Jurkat, Clone E6-1 (cell line): ENCODE measurements around the gene RBP3.
A peak's percentile ranks its signal among the peaks of the same experiment; 100 is the strongest.

Experiments used
- DNase-seq: peaks from one replicate; pipeline ENCODE4 v3.0.0-alpha.2; 2011; ENCODE audit warnings: low read depth, low spot score
- H3K4me3 ChIP-seq: 2 replicates; pipeline ENCODE4 v1.5.1; 2011; ENCODE audit warnings: mild to moderate bottlenecking, low read length, control low read depth, moderate library complexity

Gene RBP3

GRCh38 chr10:47332946-47333345 is 15.2 kb upstream of the RBP3 start:
- H3K4me3 ChIP-seq = no peak overlapping the region
- DNase-seq = no peak

DNA sequence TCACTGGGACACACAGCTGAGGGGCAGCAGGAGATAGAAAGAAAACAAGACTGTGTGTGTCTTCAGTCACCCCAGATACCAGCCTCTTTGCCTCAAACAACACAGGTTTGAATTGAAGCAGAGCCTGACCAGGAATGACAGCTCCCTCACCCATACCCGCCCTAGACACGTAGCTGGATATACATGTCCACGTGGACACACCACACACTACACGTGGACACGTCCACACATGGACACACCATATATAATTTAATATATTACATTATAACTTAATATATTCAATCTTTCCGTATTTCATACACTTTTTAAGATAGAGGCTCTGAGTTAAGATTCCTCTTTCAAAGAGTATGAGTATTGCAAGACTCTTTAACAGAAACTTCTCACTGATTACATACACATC is 14.6 kb upstream of the RBP3 start:
- no peak for DNase-seq
- H3K4me3 ChIP-seq = no peak overlapping the region

DNA sequence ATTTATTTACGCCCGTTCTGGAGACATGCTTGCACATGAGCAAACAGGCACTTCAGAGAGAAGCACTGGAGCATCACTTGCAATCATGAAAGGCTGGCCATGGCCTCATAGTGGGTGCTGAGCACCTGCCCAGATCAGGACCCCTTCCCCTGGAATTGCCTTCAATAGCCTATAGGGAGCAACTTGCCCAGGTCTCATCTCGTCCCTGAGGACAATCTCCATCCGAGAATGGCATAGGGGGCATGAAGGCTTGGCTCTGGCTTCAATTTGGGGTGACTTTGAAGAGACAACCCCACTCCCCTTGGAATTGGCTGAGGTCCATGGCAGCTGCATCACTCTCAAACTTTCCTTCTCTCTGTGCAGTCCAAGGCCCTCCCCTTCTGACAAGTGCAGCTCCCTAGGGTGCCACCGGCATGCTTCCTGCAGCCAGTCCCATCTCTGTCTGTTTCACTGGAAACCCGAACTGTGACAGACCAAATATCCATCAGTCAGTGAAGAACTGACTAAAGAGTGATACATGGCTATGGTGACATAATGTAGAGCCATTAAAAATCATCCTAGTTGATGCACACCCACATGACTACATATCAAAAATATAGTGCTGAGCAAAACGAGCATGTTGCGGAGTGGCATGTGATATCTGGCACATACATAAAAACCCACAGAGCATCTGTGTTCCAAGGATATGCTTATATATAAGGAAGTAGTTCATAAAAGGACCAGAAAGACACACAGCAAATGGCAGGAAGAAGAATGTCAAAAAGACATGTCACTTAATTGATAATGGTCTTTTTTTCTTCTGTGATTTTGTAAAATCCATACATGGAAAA is 13.5 kb upstream of the RBP3 start:
- no peak for DNase-seq
- no peak overlapping the region for H3K4me3 ChIP-seq

DNA sequence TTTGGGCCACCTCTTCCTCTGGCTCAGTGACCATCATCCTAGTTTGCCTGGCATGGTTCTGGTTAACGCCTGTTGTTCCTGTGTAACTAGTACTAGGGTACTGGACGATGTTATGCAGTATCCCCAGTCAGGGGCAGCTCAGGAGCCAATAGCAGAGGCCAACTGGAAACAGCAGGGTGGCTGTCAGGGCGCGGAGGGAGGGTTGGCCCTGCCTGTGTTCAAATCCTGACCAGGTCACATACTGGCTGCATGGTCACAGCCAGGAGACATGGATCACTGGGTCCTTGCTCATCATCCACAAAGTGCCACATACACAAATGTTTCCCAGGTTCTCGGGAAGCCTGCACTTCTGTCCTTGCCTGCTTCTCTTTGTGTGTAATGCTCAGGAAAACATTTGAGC is 12.3 kb upstream of the RBP3 start:
- H3K4me3 ChIP-seq = no peak overlapping the region
- DNase-seq = no peak

GRCh38 chr10:47336387-47337134 is 11.6 kb upstream of the RBP3 start:
- no peak for DNase-seq
- H3K4me3 ChIP-seq = no peak overlapping the region

DNA sequence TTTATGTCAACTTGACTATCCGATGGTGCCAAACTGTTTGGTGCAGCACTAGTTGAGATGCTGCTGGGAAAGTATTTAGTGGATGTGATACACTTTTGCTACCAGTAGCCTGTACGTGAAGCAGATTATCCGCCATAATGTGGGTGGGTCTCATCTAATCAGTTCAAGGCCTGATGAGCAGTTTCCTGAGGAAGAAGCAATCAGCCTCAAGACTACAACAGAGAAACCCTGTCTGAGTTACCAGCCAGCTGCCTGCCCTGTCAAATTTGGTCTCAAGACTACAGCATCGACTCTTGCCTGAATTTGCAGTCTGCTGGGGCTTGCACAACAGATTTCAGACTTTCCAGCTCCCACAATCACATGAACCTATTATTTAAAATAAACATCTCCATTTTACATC is 10.9 kb upstream of the RBP3 start:
- no peak for DNase-seq
- no peak overlapping the region for H3K4me3 ChIP-seq

GRCh38 chr10:47339186-47339735 is 8.9 kb upstream of the RBP3 start:
- DNase-seq = no peak
- no peak overlapping the region for H3K4me3 ChIP-seq

- H3K4me3 ChIP-seq = no peak overlapping the region
- no peak for DNase-seq
Measured at GRCh38 chr10:47339759-47340607, 8.2 kb upstream of the RBP3 start.

- DNase-seq = peak; percentile 43
- H3K4me3 ChIP-seq = no peak overlapping the region
Measured at GRCh38 chr10:47340608-47341170, 7.5 kb upstream of the RBP3 start.

GRCh38 chr10:47344996-47345870 is 2.9 kb upstream of the RBP3 start:
- no peak overlapping the region for H3K4me3 ChIP-seq
- no peak for DNase-seq

DNA sequence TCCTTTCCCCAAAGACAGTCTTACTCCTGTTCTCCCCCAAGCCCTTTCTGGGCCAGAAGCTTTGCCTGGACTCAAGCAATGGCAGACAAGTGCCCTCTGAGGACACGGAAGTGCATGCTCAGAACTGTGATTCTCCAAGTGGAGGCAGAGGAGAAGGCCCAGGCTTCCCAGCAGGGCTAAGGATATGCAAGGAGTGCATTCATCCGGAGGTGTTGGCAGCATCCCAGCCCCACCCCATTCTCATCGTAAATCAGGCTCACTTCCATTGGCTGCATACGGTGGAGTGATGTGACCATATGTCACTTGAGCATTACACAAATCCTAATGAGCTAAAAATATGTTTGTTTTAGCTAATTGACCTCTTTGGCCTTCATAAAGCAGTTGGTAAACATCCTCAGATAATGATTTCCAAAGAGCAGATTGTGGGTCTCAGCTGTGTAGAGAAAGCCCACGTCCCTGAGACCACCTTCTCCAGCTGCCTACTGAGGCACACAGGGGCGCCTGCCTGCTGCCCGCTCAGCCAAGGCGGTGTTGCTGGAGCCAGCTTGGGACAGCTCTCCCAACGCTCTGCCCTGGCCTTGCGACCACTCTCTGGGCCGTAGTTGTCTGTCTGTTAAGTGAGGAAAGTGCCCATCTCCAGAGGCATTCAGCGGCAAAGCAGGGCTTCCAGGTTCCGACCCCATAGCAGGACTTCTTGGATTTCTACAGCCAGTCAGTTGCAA is 1.4 kb upstream of the RBP3 start:
- no peak overlapping the region for H3K4me3 ChIP-seq
- DNase-seq = no peak

DNA sequence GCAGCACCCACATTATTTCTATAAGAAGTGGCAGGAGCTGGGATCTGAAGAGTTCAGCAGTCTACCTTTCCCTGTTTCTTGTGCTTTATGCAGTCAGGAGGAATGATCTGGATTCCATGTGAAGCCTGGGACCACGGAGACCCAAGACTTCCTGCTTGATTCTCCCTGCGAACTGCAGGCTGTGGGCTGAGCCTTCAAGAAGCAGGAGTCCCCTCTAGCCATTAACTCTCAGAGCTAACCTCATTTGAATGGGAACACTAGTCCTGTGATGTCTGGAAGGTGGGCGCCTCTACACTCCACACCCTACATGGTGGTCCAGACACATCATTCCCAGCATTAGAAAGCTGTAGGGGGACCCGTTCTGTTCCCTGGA is 874 bp upstream of the RBP3 start:
- DNase-seq = no peak
- no peak overlapping the region for H3K4me3 ChIP-seq

DNA sequence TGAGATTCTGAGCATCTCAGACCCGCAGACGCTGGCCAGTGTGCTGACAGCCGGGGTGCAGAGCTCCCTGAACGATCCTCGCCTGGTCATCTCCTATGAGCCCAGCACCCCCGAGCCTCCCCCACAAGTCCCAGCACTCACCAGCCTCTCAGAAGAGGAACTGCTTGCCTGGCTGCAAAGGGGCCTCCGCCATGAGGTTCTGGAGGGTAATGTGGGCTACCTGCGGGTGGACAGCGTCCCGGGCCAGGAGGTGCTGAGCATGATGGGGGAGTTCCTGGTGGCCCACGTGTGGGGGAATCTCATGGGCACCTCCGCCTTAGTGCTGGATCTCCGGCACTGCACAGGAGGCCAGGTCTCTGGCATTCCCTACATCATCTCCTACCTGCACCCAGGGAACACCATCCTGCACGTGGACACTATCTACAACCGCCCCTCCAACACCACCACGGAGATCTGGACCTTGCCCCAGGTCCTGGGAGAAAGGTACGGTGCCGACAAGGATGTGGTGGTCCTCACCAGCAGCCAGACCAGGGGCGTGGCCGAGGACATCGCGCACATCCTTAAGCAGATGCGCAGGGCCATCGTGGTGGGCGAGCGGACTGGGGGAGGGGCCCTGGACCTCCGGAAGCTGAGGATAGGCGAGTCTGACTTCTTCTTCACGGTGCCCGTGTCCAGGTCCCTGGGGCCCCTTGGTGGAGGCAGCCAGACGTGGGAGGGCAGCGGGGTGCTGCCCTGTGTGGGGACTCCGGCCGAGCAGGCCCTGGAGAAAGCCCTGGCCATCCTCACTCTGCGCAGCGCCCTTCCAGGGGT is 703 bp downstream of the RBP3 start:
- H3K4me3 ChIP-seq = no peak overlapping the region
- DNase-seq = no peak

- no peak for DNase-seq
- no peak overlapping the region for H3K4me3 ChIP-seq
Measured at GRCh38 chr10:47349516-47349915, 1.4 kb downstream of the RBP3 start.

DNA sequence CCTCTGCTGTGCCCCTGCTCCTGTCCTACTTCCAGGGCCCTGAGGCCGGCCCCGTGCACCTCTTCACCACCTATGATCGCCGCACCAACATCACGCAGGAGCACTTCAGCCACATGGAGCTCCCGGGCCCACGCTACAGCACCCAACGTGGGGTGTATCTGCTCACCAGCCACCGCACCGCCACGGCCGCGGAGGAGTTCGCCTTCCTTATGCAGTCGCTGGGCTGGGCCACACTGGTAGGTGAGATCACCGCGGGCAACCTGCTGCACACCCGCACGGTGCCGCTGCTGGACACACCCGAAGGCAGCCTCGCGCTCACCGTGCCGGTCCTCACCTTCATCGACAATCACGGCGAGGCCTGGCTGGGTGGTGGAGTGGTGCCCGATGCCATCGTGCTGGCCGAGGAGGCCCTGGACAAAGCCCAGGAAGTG is 1.8 kb downstream of the RBP3 start:
- no peak for DNase-seq
- H3K4me3 ChIP-seq = no peak overlapping the region

DNA sequence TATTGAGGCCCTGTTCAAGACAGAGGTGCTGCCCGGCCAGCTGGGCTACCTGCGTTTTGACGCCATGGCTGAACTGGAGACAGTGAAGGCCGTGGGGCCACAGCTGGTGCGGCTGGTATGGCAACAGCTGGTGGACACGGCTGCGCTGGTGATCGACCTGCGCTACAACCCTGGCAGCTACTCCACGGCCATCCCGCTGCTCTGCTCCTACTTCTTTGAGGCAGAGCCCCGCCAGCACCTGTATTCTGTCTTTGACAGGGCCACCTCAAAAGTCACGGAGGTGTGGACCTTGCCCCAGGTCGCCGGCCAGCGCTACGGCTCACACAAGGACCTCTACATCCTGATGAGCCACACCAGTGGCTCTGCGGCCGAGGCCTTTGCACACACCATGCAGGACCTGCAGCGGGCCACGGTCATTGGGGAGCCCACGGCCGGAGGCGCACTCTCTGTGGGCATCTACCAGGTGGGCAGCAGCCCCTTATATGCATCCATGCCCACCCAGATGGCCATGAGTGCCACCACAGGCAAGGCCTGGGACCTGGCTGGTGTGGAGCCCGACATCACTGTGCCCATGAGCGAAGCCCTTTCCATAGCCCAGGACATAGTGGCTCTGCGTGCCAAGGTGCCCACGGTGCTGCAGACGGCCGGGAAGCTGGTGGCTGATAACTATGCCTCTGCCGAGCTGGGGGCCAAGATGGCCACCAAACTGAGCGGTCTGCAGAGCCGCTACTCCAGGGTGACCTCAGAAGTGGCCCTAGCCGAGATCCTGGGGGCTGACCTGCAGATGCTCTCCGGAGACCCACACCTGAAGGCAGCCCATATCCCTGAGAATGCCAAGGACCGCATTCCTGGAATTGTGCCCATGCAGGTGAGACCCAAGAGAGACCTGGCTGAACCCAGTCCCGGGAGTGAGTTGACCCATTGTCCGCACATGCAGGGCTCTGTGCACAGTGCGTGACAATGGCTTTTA is 2.8 kb downstream of the RBP3 start:
- no peak for DNase-seq
- H3K4me3 ChIP-seq = no peak overlapping the region
